ENCODE measurements around the gene CACNA2D3. TPM values are rescaled to one million over a fixed set of nuclear protein-coding genes. Genes with fewer than 3 reads are reported as not detected.

The CACNA2D3 gene
- total and polyA plus RNA-seq, 4 donors: 0.06 to 0.37 (median 0.08) TPM; not detected in 1

- H3K27ac ChIP-seq (ENCODE audit: low read depth in 1 of 2, low read length in 2 of 2): no peak overlapping the region
- peaks cover 0 to 6% (median 0%) of the 10 kb centered on the region in 4 donors for H3K9me3 ChIP-seq (ENCODE audit: control insufficient read depth in 4 of 4, low read length in 3 of 4)
- no peaks in the 10 kb centered on the region for H3K4me1 ChIP-seq (ENCODE audit: control insufficient read depth in 4 of 4, insufficient read depth in 4 of 4, low read length in 3 of 4)
- TF ChIP-seq NR2F2 (IDR thresholded peaks at IDR 0.05): no peak
- no peak for TF ChIP-seq RXRA (IDR thresholded peaks at IDR 0.05)
- no peak for TF ChIP-seq ATF3 (IDR thresholded peaks at IDR 0.05)
- TF ChIP-seq HNF4G (IDR thresholded peaks at IDR 0.05): no peak
- TF ChIP-seq FOXA2 (IDR thresholded peaks at IDR 0.05): no peak
- no peak for TF ChIP-seq MAX (IDR thresholded peaks at IDR 0.05)
- H3K4me3 ChIP-seq (ENCODE audit: low read depth in 1 of 3, low read length in 3 of 3): no peak overlapping the region
- no peaks in the 10 kb centered on the region for H3K36me3 ChIP-seq (ENCODE audit: control insufficient read depth in 4 of 4, insufficient read depth in 3 of 4, low read depth in 1 of 4, low read length in 3 of 4)
- H3K27me3 ChIP-seq (ENCODE audit: control insufficient read depth in 4 of 4, insufficient read depth in 4 of 4, low read length in 3 of 4): no peaks in the 10 kb centered on the region
- 78% methylated on average over 4 of the region's 4 CpGs for WGBS
- no peak overlapping the region for H3K9ac ChIP-seq (ENCODE audit: low read depth in 1 of 2, low read length in 2 of 2)
- DNase-seq (ENCODE audit: low spot score): no peak
Measured at GRCh38 chr3:54274607-54275006, 152.3 kb downstream of the CACNA2D3 start.

GRCh38 chr3:54279005-54279583, 156.7 kb downstream of the CACNA2D3 start:
- H3K27me3 ChIP-seq (ENCODE audit: control insufficient read depth in 4 of 4, insufficient read depth in 4 of 4, low read length in 3 of 4): peaks cover 0 to 3% (median 0%) of the 10 kb centered on the region in 4 donors
- WGBS: 85% methylated on average over 10 of the region's 10 CpGs
- DNase-seq (ENCODE audit: low spot score): no peak
- TF ChIP-seq FOXA2 (IDR thresholded peaks at IDR 0.05) (no peak), HNF4A (conservative IDR thresholded peaks at IDR 0.05) (no peak), TAF1 (conservative IDR thresholded peaks at IDR 0.05) (no peak), NR2F2 (IDR thresholded peaks at IDR 0.05) (no peak), JUND (IDR thresholded peaks at IDR 0.05) (no peak), REST (IDR thresholded peaks at IDR 0.05) (no peak), YY1 (IDR thresholded peaks at IDR 0.05) (no peak), EGR1 (IDR thresholded peaks at IDR 0.05; ENCODE audit: low read depth in 2 of 2) (no peak), HNF4G (IDR thresholded peaks at IDR 0.05) (no peak), RAD21 (IDR thresholded peaks at IDR 0.05) (no peak), MAX (IDR thresholded peaks at IDR 0.05) (no peak), ZBTB33 (IDR thresholded peaks at IDR 0.05) (no peak), CTCF (IDR thresholded peaks at IDR 0.05; ENCODE audit: low read depth, low read length, missing input control) (no peak), RXRA (IDR thresholded peaks at IDR 0.05) (no peak), SP1 (IDR thresholded peaks at IDR 0.05) (no peak), ATF3 (IDR thresholded peaks at IDR 0.05) (no peak), FOXA1 (IDR thresholded peaks at IDR 0.05) (no peak), GABPA (IDR thresholded peaks at IDR 0.05 in 1 of 2, conservative IDR thresholded peaks at IDR 0.05 in 1 of 2) (no peak)
- H3K27ac ChIP-seq (ENCODE audit: low read depth in 1 of 2, low read length in 2 of 2): no peak overlapping the region
- no peak overlapping the region for H3K9ac ChIP-seq (ENCODE audit: low read depth in 1 of 2, low read length in 2 of 2)
- no peaks in the 10 kb centered on the region for H3K36me3 ChIP-seq (ENCODE audit: control insufficient read depth in 4 of 4, insufficient read depth in 3 of 4, low read depth in 1 of 4, low read length in 3 of 4)
- peaks cover 0 to 6% (median 0%) of the 10 kb centered on the region in 4 donors for H3K9me3 ChIP-seq (ENCODE audit: control insufficient read depth in 4 of 4, low read length in 3 of 4)
- no peak overlapping the region for H3K4me3 ChIP-seq (ENCODE audit: low read depth in 1 of 3, low read length in 3 of 3)
- H3K4me1 ChIP-seq (ENCODE audit: control insufficient read depth in 4 of 4, insufficient read depth in 4 of 4, low read length in 3 of 4): no peaks in the 10 kb centered on the region
